HL-60/S4 treated with phorbol 12-myristate 13-acetate at 8.2 ng/mL for 4 days and 3 days (cell line): ENCODE measurements around the gene RASAL2.
"Not testable (repeated sequence)": the region's sequence is repeated elsewhere in the genome, so short reads cannot be mapped to it uniquely, and the experiment has no call there.

Experiments
- in situ Hi-C: fragments of 300-500 bp; cut with MboI; formaldehyde crosslinking; loops from 2 replicates; pipeline ENCODE4 v1.15.0; 2022; ENCODE audit warnings: low sequenced_read_pairs

The RASAL2 gene

GRCh38 chr1:178500091-178500770, 406.3 kb downstream of the RASAL2 start:
- in situ Hi-C loops: no loop called here

DNA sequence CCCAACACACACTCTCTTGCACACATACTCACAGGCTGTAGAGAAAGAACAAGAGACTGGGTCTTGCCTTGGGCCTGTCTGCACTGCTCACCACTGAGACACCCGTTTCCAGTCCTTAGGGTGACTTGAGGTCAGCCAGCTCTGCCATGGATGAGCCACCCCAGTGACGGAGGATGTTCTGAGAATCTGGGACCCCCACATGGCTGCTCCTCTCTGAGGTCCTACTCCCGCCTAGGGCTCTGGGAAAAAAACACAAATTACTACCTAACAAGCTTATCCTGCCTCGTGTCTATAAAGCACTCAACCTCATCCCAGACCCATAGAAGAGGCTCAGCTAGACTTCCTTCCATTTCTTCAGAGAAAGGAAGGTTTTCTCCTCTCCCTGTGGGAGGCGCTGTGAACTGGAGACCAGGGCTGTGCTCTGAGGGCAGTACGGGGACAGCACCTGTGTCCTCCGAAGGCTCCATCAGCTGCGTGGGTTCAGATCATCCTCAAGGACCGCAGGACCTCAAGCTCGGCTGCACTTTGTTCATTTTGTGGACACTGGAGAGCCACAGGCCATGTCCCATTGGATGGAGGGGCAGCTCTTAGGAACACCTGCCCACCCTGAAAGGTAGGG, 407.1 kb downstream of the RASAL2 start:
- in situ Hi-C loops: no loop called here

- in situ Hi-C loops: no loop called here
Measured at GRCh38 chr1:178501705-178502329, 407.9 kb downstream of the RASAL2 start.

GRCh38 chr1:178502330-178502714, 408.4 kb downstream of the RASAL2 start:
- in situ Hi-C loops: no loop called here

DNA sequence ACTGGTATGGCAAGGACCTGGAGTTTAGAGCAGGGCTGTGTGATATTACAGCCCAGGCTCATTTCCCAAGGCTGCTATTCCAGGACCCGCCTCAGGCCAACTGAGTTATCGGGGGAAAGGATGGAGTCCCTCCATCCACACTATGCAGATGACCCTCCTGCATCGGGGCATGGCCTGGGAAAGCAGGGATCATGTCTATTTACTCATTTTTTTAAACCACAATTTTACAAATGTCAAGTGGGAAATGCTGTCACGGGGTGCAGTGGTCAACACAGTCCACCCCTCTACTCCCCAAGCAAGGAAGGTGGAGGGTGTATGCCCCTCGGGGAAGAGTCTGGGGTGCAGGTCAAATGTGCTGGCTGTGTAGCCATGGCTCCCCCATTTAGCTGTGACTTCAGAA, 409.0 kb downstream of the RASAL2 start:
- in situ Hi-C loops: no loop called here

DNA sequence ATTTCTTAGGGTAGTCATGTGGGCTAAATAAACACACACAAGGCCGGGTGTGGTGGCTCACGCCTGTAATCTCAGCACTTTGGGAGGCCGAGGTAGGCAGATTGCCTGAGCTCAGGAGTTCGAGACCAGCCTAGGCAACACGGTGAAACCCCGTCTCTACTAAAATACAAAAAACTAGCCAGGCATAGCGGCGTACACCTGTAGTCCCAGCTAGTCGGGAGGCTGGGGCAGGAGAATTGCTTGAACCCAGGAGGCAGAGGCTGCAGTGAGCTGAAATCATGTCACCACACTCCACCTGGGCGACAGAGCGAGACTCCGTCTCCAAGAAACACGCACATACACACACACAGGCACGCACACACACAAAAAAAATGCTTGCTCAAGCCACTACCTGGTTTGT, 409.4 kb downstream of the RASAL2 start:
- in situ Hi-C loops: not testable (repeated sequence)

DNA sequence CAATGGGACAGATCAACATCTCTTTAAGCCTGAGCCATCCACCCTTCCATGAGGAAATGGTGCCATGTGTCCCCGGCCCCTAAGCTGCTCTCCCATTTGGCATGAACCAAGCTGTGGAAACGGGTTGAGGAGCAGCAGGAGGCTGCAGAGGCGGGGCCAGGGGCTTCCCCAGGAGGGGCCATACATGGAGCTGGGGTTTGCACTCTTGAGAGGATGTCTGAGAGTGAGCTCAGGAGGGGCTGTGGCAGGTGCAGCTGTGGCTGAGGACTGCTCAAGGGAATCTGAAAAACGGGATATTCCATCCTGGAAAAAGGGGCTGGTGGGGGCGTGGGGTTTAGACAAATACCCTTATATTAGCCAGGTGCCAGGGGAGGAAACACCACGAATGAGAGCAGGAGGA, 409.9 kb downstream of the RASAL2 start:
- in situ Hi-C loops: no loop called here

DNA sequence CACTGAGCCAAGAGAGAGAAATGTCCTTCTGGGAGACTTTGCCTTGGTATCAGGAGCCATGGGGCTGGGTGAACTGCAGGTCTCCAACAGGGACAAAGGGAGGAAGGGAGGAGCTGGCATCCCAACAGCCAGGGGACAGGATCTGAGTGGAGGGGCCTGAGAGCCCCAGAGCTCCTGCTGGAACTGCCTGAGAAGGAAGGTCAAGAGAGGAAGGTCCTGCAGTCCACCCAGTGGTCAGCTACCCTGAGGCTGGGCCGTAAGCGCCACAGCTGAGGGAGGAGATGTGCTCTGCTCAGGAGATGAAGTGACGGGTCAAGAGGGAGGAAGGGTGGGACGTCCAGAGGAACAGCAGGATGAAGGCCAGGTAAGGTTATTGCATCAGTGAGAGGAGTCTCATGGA, 410.4 kb downstream of the RASAL2 start:
- in situ Hi-C loops: no loop called here

- in situ Hi-C loops: no loop called here
Measured at GRCh38 chr1:178506177-178506576, 412.3 kb downstream of the RASAL2 start.

GRCh38 chr1:178506669-178507068, 412.8 kb downstream of the RASAL2 start:
- in situ Hi-C loops: no loop called here

- in situ Hi-C loops: no loop called here
Measured at GRCh38 chr1:178509414-178510007, 415.6 kb downstream of the RASAL2 start.

DNA sequence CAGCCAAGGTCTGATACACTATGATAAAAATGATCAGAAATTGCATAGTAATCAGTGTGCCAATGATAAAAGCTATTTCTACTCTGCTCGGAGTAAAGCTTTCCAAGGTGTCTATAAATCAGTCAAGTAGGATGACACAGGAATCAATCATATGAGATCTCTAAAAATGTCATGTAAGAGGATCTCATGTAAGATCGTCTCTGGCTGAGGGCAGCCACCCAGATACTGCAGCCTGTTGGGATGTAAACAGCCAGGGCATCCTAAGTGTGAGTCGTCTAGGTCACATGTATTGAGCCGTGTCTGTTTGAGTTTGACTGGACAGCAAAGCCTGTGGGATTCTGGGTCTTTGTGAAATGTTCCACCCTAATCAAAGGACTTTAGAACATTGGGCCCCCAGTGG, 416.3 kb downstream of the RASAL2 start:
- in situ Hi-C loops: no loop called here

GRCh38 chr1:178512566-178513277, 418.8 kb downstream of the RASAL2 start, which contains the start of gene TEX35:
TEX35 (plus strand) TSS chr1:178513109; CDS start chr1:178513189, 80 bp downstream.
- in situ Hi-C loops: no loop called here

GRCh38 chr1:178513278-178513983, 419.5 kb downstream of the RASAL2 start:
- in situ Hi-C loops: no loop called here

DNA sequence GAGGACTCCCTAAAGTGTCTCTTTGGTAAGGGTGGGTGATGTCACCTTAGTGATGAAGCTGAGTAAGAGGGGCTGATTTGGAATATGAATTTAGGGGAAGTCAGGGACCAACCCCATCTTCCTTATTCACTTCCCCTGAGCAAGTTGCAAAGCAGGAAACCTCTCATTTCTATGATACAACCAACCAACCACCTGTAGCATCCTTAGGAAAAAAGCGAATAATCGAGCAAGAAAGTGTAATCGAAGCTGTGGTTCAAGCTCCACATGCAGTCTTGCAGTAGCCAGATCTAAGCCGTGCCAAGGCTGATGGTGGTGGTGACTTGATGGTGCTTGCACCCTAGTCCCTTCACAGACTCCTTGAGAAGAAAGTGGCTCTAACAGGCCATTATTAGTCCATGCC, 422.2 kb downstream of the RASAL2 start:
- in situ Hi-C loops: no loop called here

DNA sequence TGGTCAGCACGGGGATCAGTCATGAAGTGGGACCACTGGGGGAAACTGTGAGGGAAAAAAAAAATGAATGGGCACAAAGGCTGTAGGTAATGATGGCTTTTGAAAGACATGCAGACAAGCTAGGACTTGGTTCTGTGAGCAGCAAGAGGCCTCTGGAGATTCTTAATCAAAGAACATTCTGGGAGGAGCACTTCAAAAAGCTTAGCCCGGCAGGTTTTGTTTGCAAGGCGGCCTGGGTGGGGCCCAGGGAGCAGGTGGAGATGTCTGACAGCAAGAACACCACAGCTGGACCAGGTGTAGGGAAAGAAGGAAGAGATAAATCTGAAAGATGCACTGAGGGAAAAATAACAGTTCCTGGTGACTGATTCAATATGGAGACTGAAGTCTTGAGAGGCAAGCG, 425.0 kb downstream of the RASAL2 start:
- in situ Hi-C loops: no loop called here

- in situ Hi-C loops: no loop called here
Measured at GRCh38 chr1:178520803-178521202, 426.9 kb downstream of the RASAL2 start.

DNA sequence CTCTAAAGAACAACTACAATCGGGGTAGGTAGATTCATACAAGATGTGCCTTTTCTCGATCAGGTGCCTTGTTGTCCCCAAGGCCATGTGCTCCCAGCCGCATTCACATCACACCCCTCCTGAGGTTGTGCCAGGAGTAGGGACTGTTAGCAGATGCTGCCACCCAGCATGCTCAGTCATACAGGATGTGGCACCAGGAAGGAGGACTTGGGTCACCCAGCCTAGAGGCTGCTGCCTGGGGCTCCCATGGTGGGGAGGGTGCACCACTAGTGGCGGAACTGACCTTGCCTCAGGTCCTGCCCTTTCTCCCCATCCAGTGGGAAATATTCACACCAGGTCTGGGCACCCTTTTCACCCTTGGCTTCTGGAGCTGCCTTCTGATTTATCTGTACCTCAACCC, 427.3 kb downstream of the RASAL2 start:
- in situ Hi-C loops: no loop called here

- in situ Hi-C loops: loop anchor here (25.0 kb wide), 3 partner anchors 235 to 835 kb away; partner anchors contain the start of gene AXDND1
Measured at GRCh38 chr1:178527117-178527516, 433.2 kb downstream of the RASAL2 start.

- in situ Hi-C loops: loop anchor here (25.0 kb wide), 3 partner anchors 234 to 834 kb away; partner anchors contain the start of gene AXDND1
Measured at GRCh38 chr1:178528228-178528952, 434.5 kb downstream of the RASAL2 start.
